H1 (cell line): ENCODE measurements around the gene GRIK4.

Experiments
- CTCF ChIP-seq, 3 experiments: IDR thresholded peaks; 1 replicate in 2 of 3; 2 replicates in 1 of 3; pipeline versions ENCODE4 v1.5.1 to v1.6.1; 2011; ENCODE audit warnings: low read length in 3 of 3, mild to moderate bottlenecking in 3 of 3, inconsistent platforms in 2 of 3, low read depth in 1 of 3, moderate library complexity in 1 of 3; ENCODE audit not compliant: insufficient read depth in 1 of 3; ENCODE audit errors: control extremely low read depth in 1 of 3
- EP300 ChIP-seq, 2 experiments: IDR thresholded peaks; 1 replicate in 1 of 2; 2 replicates in 1 of 2; pipeline ENCODE4 v1.6.1; 2011 to 2012; ENCODE audit warnings: low read depth in 2 of 2, low read length in 2 of 2, mild to moderate bottlenecking in 2 of 2, borderline replicate concordance in 1 of 2, inconsistent platforms in 1 of 2, moderate library complexity in 1 of 2
- KDM1A ChIP-seq: fragments of 200-600, 300-600 bp; sonication (generic); IDR thresholded peaks from 2 replicates; pipeline ENCODE4 v1.7.1; 2016; ENCODE audit warnings: mild to moderate bottlenecking, low read length, borderline replicate concordance
- POLR2A ChIP-seq, 2 experiments: IDR thresholded peaks; 1 replicate in 1 of 2; 2 replicates in 1 of 2; pipeline ENCODE4 v1.6.1; 2011; ENCODE audit warnings: low read depth in 2 of 2, low read length in 2 of 2, mild to moderate bottlenecking in 2 of 2; ENCODE audit errors: control extremely low read depth in 1 of 2
- POLR2AphosphoS5 ChIP-seq: IDR thresholded peaks from 2 replicates; pipeline ENCODE4 v1.6.1; 2011; ENCODE audit warnings: low read depth, low read length
- SIRT6 ChIP-seq: IDR thresholded peaks from one replicate; pipeline ENCODE4 v1.7.1; 2012; ENCODE audit warnings: low read length, inconsistent platforms
- SP2 ChIP-seq: IDR thresholded peaks from 2 replicates; pipeline ENCODE4 v1.6.1; 2012; ENCODE audit warnings: mild to moderate bottlenecking, low read length, inconsistent platforms
- SRF ChIP-seq: IDR thresholded peaks from 2 replicates; pipeline ENCODE4 v1.6.1; 2011; ENCODE audit warnings: mild to moderate bottlenecking, low read depth, low read length, moderate library complexity
- TBP ChIP-seq: IDR thresholded peaks from 2 replicates; pipeline ENCODE4 v1.6.1; 2011; ENCODE audit warnings: low read depth, low read length, improper control_type of control experiment

GRCh38 chr11:120667934-120668333, 156.4 kb downstream of the GRIK4 start:
- TF ChIP-seq CTCF (IDR thresholded peaks at IDR 0.05; ENCODE audit: control extremely low read depth in 1 of 3, insufficient read depth in 1 of 3, low read depth in 1 of 3, low read length in 3 of 3) (no peak), KDM1A (no peak), SIRT6 (no peak), POLR2A (IDR thresholded peaks at IDR 0.05; ENCODE audit: control extremely low read depth in 1 of 2, low read depth in 2 of 2, low read length in 2 of 2) (no peak), SRF (no peak), TBP (no peak), EP300 (IDR thresholded peaks at IDR 0.05; ENCODE audit: borderline replicate concordance in 1 of 2, low read depth in 2 of 2, low read length in 2 of 2) (no peak), SP2 (no peak), POLR2AphosphoS5 (no peak)
